HPDE6-E6E7 (cell line): ENCODE results near the gene CNIH2.
"Not testable (repeated sequence)": the region's sequence is repeated elsewhere in the genome, so short reads cannot be mapped to it uniquely, and the experiment has no call there.

Experiments used
- DNase-seq: peaks from one replicate; pipeline ENCODE4 v3.0.0; 2011; ENCODE audit warnings: missing footprints; ENCODE audit errors: extremely low spot score

Gene CNIH2

GRCh38 chr11:66314561-66315497, 36.9 kb downstream of the CNIH2 start:
- DNase-seq: no peak

DNA sequence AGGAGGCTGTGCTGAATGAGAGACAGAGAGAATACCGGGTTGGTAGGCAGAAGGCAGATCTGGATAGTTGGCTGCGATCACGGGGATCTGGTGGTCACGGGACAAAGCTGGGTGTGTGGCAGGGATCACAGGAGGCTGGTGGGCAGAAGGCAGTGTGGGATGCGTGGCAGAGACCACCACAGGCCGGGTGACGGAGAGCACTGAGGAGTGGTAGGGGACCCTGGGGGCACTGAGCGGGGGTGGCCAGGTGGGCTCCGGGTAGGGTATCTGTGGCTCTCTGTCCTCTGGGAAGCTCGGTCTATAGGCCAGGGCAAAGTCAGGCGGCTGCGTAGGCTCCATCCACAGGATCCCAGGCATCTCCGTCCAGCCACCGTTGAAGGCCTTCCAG, 37.5 kb downstream of the CNIH2 start:
- DNase-seq: no peak

DNA sequence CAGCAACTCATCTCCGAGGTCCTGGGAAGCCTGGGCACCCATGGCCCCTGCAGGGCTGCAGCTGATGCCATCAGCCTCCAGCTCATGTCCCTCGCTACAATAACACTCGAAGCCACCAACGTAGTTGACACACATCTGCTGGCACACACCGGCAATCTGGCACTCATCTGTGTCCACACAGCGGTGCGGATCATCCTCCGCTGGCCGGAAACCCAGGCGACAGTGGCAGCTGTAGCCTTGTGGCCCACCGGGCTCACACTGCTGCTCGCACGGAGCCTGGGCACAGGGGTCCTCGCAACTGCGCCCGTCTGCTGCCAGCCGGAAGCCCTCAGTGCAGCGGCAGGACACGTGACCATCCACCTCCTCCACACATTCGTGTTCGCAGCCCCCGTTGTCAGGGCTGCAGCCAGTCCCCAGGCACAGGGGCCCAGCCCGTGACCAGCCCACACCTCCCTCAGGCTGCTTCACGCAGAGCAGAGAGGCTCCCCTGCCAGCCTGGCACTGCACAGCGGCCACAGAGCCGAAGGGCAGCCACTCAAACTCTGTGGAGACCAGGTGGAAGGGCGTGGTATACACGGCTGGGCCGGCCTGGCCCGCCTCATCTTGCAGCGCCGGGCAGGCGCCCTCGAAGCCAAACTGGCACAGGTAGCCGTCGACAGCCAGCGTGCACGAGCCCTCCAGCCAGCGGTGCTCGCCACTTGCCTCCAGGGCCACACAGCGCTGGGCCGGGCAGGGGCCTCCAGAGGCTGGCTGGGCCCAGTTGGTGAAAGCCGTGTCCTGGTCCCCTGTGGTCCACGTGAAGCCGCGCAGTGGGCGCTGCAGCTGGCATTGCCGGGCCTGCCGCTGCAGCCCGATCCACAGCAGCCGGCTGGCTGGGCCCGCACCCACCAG, 38.2 kb downstream of the CNIH2 start:
- DNase-seq: no peak

DNA sequence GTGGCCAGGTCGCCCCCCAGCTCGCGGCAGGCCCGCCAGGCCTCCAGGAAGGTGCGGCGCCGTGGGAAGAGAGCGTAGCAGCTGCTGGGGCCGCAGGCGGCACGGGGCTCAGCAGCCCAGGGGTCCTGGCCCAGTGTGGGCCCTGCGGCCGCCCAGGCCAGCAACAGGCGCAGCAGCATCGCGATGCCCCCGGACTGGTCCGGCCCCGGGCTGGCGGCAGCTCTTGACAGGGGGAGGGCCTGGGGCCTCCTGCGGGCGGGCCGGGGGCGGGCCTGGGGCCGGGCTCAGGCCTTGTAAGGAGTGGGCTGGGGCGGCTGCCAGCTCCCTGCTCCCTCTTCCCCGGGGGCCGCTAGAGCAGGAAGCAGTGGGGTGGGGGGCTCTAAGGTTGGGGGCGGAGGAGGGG, 38.9 kb downstream of the CNIH2 start, which contains the start of gene CD248:
Gene CD248 (minus strand): TSS at position 196 of the 403 bp plus-strand sequence. CDS start 17 bp downstream, at position 179.
- no peak for DNase-seq

GRCh38 chr11:66317322-66317722, 39.3 kb downstream of the CNIH2 start:
- no peak for DNase-seq

- no peak for DNase-seq
Measured at GRCh38 chr11:66317723-66318599, 40.0 kb downstream of the CNIH2 start.

- DNase-seq: no peak
Measured at GRCh38 chr11:66318600-66318970, 40.6 kb downstream of the CNIH2 start.

DNA sequence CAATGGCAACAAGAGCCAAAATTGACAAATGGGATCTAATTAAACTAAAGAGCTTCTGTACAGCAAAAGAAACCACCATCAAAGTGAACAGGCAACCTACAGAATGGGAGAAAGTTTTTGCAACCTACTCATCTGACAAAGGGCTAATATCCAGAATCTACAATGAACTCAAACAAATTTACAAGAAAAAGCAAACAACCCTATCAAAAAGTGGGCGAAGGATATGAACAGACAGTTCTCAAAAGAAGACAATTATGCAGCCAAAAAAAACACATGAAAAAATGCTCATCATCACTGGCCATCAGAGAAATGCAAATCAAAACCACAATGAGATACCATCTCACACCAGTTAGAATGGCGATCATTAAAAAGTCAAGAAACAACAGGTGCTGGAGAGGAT, 42.3 kb downstream of the CNIH2 start:
- not testable (repeated sequence) for DNase-seq

DNA sequence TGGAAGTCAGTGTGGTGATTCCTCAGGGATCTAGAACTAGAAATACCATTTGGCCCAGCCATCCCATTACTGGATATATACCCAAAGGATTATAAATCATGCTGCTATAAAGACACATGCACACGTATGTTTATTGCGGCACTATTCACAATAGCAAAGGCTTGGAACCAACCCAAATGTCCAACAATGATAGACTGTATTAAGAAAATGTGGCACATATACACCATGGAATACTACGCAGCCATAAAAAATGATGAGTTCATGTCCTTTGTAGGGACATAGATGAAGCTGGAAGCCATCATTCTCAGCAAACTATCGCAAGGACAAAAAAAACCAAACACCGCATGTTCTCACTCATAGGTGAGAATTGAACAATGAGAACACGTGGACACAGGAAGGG, 42.8 kb downstream of the CNIH2 start:
- not testable (repeated sequence) for DNase-seq

DNA sequence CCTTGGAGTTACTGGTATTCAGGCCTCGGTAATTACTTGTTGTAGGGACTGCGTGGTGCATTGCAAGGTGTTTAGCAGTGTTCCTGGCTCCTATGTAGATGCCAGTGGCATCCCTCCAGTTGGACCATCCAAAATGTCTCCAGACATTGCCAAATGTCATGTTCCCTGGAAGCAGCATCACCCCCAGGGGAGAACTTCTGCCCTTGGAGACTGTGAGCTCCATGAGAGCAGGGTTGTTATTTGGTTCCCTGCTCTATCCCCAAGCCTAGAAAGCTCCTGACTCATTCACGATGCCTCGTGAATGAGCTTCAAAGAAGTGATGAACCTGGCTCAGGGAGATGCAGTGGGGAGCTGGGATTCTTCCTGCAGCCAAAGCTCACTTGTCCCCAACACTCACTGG, 43.6 kb downstream of the CNIH2 start:
- no peak for DNase-seq

GRCh38 chr11:66322732-66323427, 44.9 kb downstream of the CNIH2 start:
- DNase-seq: no peak

DNA sequence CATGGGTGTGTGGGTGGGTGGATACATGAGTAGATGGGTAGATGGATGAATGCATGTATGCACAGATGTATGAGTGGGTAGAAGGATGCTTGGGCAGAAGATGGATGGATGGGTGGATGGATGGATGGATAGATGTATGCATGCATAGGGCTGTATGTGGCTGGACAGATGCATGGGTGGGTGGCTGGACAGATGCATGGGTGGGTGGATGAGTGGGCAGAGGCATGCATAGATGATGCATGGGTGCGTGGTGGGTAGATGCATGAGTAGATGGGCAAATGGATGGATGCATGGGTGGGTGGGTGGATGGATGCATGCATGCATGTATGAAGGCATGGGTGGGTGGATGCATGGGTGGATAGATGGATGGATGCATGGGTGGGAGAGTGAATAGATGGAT, 45.7 kb downstream of the CNIH2 start:
- DNase-seq: no peak

- no peak for DNase-seq
Measured at GRCh38 chr11:66324664-66325063, 46.7 kb downstream of the CNIH2 start.

DNA sequence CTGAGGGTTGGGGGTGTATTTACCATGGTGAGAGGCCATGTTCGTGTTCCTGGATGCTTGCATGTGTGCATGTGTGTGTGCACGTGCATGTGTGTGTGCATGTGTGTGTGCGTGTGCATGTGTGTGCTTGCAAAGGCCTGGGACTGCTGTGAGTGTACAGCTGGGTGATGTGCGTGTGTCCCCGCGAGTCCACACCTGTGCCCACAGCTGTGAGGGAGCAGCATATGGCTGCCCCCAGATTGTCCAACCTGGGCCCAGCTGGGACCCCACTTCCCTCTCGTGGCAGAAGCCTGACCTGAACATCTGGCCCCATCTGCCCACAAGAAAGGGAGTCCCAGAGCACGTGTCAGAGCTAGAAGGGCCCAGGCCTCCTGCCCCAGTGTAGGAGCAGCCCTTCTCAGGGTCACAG, 47.3 kb downstream of the CNIH2 start:
- DNase-seq: no peak

DNA sequence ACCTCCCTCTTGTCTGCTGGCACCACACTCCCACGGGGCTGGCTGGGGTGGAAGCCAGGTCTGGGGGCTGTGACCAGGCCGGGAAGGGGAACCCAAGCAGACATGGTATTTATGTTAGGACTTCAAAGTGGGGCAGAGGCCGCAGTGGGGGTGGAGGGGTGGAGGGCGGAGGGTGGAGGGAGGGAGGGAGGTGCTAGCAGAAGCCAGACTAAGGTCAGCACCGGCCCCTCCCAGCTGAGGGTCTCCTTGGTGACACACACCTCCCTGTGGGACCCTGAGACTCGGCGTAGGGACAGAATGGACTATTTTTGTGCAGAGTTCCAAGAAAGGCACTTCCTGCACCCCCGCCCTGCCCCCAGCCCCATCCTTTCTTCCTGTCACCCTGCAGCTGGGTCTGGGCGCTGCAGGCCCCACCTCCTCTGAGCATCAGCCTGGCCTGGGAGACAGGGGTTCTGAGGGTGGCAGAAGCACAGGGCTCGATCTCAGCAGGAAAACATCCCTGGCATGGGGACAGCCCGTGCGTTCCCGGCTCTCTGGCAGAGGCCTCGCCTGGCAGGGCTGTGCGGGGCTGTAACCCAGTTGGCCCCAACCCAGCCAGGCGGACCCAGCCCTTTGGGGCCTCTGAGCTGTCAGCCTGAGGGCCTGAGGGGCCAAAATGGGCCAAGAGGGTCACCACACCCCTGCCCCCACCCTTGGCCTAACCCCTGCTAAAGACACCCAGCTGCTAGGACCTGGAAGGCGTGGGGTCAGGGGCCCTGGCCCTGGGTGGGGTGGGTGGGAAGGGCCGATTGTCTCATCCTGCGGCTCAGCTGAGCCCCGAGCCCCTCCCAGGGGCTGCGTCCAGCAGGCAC, 48.5 kb downstream of the CNIH2 start:
- DNase-seq: no peak

DNA sequence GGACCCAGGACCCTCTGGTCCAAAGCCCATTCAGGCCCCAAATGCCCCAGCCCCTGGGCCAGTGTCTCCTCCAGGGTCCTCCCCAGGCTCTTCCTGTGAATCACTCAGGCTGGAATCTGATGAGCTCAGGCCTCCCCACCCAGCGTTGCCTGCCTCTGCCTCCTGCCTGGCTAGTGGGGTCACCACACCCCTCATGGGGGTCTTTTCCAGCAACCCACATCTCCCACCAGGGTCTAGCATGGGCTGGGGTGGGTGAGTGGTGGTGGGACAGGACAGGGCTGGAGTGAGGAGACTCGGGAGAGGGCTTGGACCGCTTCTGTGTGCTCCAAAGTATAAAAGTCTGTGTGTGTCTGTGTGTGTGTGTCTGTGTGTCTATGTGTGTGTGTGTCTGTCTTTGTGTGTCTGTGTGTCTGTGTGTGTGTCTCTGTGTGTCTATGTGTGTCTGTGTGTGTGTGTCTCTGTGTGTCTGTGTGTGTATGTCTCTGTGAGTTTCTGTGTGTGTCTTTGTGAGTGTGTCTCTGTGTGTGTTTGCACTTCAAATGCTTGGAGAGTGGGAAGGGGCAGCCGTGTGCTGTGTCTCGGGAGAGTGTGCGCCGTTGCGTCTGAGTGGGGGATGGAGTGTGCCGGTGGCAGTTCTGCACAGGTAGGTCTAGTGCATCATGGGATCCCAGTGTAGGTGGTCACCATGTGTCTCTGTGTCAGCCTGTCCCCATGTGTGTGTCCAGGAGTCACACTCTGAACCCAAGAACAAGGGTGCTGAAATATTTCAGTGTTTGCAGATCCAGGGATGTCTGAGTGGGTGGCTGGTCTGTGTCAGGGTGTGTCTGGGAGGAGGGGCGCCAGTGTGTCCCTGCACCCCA, 49.4 kb downstream of the CNIH2 start:
- DNase-seq: no peak

- no peak for DNase-seq
Measured at GRCh38 chr11:66328031-66328301, 50.0 kb downstream of the CNIH2 start.

DNA sequence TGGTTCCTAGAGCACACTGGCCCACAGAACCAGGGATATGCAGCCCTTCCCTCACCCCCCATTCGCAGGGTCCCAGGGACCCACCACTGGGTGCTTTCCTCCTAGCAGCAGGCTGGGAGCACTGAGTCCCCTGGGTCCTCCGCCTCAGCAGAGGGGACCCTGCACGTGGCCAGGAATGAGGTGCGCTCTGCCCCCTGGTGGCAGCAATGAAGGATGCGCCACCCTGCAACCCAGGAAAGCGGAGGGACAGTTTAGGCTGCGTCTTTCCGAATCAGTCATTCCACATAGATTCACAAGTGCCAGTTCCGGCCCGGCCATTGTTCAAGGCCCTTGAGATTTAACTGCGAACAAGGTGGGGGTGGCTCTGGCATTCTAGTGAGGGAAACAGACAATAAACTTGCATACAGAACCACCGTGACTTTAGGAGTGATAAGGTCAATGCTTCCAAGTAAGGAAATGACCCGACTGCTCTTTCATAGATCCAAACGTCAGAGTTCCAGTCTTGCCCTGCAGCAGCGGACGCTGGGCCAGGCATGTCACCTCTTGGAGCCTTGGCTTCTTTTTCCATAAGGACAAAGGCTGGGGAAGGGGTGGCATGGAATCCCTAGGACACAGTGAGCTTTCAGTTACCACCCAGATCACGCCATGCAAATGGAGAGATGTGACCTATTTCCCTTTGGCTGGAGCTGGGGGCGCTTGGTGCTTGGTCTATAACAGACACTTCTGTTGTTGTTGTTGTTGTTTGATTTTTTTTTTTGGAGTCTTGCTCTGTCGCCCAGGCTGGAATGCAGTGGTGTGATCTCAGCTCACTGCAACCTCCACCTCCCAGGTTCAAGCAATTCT, 50.5 kb downstream of the CNIH2 start:
- DNase-seq: no peak
